GM18520 (cell line): ENCODE results near the gene SOX6.

Source experiments
- ATAC-seq: cut with Tn5 transposase; IDR thresholded peaks from one replicate; pipeline ENCODE4 v1.9.1; 2021; ENCODE audit not compliant: unreplicated experiment

SOX6 gene

DNA sequence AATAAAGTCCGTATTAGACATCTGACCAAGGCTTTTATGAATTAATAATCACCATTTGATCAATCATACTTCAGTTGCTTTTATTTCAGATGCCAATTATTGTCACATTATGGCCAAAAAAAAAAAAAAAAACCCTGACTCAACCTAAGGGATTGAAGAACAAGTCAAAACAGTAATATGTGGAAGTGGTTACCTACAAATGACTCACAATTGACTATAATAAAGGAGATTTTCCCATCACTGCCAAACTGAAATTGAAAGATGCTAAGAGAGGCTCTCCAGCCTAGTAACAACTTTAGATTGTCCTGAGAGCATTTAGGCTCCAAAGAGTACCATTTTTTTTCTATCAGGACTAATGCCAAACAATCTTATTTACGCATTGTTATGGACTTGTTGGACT is 35.2 kb downstream of the SOX6 start:
- ATAC-seq, result no peak

DNA sequence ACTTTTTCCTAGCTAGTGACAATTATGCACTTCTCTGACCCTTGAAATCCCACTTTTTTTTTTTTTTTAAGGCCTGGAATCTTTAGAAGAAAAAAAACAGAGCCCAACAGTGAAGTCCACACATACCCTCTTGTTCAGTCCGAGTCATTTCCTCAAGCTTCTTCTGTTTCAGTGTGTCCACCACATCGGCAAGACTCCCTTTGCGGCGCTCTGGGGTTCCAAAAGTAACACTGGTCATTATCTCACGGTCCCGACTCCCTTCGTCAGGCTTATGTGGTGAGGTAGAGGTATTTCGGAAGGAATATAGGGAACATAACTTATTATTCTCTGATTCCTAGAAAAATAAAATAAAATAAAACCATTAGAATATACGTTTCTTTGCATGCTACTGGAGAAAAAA is 38.0 kb downstream of the SOX6 start:
- ATAC-seq, result no peak

DNA sequence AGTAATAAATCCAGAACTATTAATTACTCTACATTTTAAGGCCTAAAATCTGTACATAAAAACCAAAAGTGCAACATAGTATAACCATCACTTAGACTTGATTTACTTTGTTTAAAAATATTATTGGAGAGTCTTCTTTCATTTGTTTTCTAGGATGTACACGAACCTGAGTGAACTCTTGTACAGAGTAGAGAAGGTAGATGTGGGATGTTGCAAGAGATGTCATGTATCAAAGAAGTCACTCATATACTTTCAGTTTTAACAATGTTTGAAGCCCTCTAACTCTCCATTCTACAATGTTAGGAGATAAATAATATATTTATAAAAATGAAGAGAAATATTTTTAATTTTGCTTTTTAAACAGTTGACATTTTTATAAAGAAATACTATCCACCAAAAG is 38.6 kb downstream of the SOX6 start:
- no peak for ATAC-seq

DNA sequence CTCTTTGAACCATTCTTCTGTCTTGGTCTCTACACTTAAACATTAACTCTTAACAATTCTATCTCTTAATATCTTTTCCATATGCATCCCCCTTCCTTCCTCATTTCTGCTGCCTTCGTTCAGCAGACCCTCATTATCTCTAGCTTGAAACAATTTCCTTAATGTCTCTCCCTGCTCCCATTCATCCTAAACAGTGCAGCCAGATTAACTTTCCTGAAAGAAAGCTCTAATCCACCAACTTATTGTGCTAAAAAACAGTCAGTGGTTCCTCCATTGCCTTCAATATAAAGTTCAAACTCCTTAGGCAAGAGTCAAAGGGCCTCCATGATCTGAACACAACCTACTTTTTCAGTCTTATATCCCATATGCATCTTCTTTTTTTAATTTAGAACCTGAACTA is 42.5 kb downstream of the SOX6 start:
- no peak for ATAC-seq

DNA sequence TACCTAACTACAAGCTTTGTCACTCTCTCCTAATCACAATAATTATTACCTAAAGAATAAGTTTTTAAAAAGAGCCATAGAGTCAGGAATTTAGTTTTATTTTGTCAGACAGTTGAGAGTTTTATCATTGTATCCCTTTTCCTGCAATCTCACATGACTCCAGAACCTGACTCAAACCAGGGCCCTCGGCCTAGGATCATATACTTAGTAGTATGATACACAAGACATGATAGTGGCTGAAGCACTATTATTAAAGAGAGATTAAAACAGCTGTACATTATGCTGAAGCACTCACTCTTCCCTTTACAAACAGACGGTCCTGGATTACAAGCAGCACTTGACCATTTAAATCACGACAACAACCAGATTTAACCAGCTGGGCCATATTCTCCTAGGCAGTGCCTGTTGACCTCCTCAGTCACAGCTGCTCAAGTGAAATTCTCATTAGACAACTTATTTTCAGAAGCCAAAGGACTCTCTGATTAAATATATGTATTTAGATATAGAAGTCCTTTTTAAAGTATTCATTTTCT is 44.0 kb downstream of the SOX6 start:
- ATAC-seq, result no peak

DNA sequence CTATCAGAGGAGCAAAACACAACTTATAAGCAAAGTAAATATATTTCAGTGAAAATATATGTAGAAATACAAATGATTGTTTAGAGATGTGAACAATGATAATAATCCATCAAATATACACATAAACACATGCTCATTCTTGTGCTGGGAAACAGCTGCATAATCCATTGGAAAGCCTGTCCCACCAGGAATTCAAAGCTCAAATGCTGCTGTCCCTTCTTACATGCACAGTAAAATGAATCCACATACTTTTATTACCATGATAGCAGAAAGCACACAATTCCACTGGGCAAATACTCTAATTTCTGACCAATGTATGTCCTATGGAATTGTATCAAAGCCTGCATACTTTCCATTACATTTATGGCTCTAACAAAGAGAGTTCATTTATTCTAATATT is 44.5 kb downstream of the SOX6 start:
- ATAC-seq, result no peak

DNA sequence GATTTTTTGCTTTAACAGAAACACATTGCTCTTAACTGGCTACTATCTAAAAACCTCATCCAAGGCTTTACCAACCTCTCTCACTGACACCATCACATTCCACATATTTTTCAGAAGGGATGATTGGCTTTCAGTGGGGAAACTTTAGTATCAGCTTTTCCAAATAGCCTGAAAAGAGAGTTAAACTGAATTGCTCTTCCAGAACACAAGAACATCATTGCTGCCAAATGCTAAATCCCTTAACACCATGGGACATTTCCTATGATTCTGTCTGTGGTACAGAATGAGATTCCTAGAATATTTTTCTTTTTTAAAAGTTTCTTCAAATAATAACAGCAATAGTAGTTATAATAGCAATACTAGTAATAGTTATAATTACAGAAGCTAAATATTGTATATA is 45.4 kb downstream of the SOX6 start:
- no peak for ATAC-seq

DNA sequence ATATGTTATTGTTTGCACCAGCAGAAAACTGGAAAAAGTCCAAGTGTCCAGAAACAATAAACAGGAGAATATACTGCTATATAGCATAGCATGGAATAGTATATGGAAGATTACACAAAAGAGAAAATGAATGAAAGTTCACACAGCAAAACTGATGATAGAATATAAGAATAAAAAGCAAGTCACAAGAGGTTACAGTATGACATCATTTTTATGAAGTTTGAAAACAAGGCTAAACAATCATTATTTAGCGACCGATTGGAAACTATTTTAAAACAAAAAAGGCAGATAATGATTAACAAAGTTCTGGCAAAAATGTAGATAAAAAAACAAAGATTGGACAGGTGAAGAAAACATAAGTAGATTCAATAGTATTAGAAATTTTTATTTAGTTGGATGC is 47.1 kb downstream of the SOX6 start:
- no peak for ATAC-seq

DNA sequence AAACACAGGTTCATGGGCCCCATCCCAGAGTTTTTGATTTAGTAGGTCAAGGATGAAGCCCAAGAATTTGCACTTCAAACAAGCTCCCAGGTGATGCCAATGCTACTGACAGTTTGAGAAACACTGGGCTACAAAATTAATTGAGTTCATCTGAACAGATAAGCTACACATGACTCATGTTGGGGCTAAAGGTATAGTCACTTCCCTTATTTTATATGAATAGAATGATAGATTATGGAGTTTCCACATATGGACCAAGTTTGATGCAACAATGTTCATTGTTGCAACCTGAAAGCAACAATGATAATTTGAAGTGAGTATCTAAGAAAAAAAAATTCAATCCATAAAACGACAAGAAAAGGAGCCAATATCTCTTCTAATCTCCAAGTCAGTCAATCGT is 54.9 kb downstream of the SOX6 start:
- no peak for ATAC-seq

DNA sequence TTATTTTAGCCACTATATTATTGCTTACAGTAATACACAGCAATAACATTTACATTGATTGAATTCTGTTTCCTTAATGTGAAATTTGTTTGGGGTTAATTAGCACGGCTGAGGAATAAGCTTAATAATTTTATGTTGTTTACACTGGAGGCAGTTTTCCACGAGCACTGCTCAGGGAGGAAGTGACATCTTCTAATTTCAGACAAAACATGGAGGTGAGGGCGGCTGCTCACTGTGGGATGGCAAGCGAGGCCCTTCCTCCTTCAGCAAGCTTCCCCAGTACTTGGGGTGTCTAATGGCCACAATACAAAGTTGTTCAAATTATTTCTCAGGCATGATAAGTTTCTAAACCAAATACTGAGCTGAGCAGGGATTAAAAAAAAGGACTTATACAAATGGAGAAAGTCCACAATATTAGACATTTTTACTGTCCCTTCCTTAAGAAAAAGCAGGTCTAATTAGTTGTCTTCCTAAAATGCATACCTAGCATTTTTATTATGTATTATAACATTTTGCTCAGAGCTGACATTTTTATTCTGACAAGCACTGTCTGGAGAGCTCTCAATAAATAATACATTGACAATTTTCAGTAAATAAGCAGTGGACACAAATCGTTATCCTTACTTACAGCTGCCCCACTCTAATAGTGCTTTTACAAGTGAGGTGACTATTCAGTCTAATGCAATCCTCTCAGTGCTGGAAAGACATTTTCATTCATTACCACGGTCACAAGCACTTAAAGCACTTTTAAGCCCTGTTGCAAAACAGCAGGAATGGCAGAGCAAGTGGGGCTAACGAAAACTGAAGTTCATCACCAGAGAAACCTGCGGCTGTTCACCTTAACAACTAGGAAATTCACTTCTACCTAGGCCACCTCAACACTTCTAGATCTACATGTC is 56.2 kb downstream of the SOX6 start:
- ATAC-seq, result no peak

DNA sequence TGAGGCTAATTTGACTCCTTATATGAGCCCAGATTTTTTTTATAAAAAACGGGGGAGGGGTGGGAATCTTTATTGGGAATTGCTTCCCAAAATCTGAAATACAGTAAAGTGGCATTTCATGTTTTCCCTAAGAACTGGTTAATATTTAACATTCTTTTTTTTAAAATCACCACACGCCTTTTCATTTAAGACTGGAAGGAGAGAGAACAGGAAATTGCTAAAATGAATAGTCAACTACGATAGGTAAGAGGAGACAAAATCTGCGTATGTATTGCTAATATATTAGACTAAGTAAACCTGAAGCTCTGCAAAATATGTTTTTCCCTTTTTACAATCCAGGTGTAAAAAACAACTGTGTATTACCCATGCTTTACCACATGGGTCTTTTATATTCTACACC is 57.0 kb downstream of the SOX6 start:
- ATAC-seq, result no peak

DNA sequence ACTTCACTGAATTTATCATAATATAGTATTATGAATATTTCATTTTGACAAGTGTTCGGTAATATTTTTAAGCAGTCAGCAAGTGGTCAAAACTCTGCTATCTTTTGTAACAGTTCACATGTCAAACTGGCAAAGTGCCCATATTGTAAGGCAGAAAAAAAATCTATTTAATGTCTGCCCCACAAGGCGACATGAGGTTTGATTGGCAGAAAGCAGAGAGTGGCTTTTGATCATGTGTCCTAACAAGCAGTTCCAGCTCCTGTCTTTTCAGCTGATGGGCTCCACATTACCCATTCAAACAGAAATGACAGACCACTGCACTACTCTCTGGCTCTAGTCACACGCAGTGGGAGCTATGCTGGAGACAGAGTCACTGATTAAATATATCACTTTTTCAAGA is 59.0 kb downstream of the SOX6 start:
- no peak for ATAC-seq

DNA sequence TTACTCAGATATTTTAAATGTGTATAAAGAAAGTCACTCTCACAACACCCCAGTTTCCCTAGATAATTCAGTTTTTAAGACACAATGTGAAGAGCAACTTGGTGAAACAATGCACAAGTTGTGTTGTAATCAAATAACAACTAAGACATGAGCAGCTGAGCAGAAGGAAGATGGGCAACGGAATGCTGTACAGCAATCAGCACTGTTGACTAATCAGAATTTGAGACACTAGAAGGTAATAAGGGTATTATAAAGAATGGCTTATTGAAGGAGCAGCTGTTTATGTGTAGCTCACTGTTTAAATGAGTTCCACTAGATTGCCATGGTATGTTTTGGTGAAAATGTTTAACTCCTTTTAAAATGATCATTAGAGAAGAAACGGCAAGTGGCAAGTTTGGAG is 60.1 kb downstream of the SOX6 start:
- ATAC-seq, result no peak

DNA sequence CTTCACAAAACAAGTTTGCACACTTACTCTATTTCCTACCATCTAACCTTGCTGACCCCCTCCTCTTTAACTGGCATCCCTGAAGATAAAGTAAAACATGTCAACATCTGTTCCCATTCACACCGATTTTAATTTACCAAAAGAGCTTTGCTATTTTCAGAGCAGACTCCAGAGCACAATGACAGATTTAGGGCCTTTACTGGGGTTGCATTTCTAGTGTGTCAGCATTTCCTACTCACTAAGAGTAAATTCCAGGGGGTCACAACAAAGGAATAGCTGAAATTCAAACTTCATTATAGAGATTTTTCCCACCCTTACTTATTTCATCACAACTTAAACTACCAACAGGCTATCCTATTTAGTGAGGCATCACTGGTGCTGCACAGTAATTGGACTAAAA is 60.8 kb downstream of the SOX6 start:
- no peak for ATAC-seq

DNA sequence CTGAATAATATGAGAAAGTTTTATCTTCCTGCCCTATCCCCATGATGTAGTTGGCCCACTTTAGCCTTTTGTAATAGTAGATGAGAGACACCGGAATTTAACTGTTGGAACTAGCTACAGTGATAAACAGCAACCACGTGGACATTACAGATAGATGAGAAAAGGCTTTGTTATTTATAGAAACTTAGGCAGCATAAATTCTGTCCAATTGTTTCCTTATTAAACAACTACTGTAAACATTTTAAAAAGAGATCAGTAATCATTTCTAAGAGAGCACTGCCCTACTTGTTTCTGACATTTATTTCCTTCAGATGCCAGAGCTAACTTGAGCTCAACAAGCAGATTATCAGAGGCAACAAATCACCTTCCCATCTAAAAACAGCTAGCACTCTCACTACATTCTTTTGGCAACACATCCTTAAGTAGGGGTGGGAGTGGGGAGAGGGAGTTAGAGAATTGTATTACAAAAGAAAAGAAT is 63.1 kb downstream of the SOX6 start:
- ATAC-seq, result no peak

DNA sequence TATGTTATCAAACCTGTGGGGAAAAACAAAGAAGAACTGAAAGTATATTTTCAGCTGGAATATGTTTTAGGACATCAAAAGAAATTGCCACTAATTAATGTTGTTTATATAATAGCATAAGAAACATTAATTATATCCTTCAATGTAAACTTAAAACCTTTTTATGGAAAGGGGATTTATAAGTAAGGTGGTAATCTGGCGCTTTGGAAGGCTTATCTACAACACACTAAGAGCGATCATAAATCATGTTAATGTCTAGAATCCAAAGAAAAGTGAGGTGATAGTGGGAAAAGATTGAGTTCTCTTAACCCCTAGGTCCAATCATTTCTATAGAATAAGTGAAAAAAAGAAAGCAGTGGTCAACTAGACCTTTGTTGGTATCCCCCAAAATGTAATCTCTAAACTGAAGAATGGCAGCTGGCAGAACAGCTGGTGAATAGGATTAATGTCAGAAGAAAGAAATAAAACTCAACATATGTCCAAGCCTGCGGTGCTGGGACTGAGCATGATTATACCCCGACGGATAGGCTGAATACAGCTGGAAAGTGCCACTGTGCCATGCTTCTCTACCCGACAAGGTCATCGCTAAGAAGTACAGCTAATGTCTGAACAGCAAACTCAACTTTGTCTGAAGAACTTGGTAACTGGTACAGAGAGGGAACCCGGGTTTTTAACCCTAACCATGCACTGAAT is 64.0 kb downstream of the SOX6 start:
- ATAC-seq, result no peak

DNA sequence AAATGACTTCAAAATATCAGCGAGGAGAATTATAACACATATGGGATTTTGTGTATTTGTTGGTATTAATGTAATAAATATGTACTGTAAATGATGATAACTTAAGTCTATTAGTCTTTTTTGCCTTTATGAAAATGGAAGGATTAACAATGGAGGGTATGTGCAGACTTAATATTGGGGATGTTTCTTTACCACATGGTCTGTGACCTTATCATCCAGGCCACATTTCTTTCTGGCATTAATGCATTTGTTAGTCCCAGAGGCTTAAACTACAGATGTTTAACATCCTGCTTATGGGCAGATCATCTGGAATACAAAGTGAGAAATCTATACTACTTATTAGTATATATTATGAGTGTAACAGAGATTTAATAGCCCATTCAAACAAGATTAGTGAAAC is 64.6 kb downstream of the SOX6 start:
- ATAC-seq, result no peak

DNA sequence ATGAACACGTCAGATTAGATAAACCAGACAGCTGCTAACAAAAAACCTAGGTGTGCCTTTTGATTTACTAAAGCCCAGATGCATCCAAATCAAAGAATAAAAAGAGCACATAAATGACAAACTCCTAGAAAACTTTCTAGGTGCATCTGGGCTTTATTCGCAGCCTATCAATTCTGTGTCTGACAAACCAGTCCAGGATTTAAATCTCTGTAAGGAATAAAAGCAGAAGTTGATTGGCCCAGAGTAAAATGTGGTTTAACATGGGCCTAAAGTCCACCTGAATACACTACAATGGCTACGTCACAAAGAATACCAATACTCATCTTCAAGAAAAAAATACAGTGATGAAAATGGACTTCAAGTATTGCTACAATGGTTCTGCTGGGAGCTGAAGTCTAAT is 66.8 kb downstream of the SOX6 start:
- ATAC-seq, result no peak

DNA sequence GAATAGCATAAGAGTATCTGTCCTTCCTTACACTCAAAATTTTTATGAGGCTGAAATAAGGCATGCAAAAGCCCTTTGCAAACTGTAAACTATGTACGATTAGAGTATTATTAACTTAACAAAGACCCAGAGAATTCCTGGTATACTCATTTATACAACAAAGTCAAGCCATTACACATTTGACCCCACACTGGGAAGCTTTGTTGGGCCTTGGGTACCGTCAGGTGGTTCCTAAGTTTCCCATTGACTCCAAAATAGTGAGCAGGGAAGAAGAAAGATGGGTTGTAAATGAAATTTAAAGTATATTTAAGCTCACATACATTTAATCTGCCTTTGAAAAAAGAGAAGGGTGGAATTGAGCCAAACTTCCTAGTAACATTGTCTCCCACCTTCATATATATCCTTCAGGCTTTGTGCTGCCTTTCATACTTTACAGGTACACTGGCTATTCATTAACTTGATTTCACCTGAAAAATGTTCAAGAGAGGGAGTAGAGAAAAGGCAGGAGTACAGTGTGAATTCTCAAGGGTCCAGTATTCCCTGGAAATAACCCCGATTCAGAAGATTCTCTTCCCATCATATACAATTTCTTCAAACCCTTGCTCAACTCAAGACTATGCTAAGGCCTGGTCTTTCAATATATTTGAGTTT is 68.6 kb downstream of the SOX6 start:
- ATAC-seq, result no peak

DNA sequence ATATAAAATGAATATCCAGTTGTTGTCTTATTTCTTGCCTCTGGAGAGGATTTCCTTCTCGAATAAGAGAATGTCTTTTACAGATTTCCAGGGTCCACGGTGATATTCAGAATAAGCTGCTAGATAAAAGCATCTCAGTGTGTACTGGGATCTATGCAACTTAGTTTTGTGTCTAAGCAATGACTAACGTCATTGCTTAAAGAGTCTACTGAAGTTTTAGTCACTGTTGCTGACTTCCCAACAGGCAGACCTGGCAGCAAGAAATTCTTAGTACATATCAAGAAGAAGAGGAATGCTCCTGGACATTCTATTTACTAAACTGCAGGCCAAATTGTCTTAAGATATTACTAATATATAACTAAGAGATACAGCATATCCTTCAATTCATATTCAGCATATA is 70.3 kb downstream of the SOX6 start:
- no peak for ATAC-seq

DNA sequence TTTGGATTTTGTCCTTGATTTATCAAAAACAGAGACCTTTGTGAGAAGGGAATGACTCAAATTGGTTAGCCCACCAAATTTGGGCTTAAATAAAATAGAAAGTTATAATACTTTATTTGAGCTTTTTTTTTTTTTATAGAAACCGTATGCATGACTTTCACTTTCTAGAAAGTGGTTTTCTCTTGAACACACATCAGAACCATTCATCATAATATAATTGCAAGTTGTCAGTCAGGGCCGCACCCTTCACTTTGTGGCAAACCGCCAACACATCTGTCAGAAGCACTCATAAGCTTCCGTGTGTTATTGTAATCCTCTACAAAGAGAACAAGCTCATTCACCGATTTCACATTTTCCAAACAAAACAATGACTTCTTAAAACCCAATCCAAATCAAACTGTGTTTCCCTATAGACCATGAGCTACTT is 76.1 kb downstream of the SOX6 start:
- ATAC-seq, result no peak

DNA sequence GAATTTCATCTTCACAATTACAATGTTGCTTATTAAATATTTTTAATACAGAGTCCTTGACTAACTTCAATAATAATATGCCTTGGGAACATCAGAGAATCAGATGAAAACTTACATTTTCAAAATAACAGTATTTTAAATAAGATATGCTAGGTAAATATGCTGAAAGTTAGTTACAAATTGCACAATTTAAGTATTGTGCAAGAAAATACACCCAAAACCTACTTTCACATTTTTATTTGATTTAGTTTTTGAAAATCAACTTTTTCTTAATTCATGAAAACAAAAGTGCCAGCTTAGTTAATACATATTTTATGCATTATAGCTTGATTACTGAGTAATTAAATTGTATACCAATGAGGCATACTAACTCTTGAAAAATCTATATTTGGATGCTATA is 76.8 kb downstream of the SOX6 start:
- no peak for ATAC-seq
